Activated T-helper 1 cell treated with anti-CD3 and anti-CD28 coated beads, Interleukin-12 subunit alpha, Interleukin-12 subunit beta, Interleukin-2, Interleukin-4 antibody, amounts not matched to agents 30 ng/mL and 10 ng/mL and 1 ng/mL, durations not matched to agents 14 hours and 24 hours and 36 hours (primary cell): ENCODE results near the gene ZNF239. TPM values are rescaled to one million over a fixed set of nuclear protein-coding genes. Genes with fewer than 3 reads are reported as not detected.
"Not testable (repeated sequence)": the region's sequence is repeated elsewhere in the genome, so short reads cannot be mapped to it uniquely, and the experiment has no call there.

Experiments
- DNase-seq: peaks from one replicate; pipeline ENCODE4 v3.0.0; 2021; ENCODE audit warnings: low spot score
- H3K27ac Mint-ChIP-seq: one replicate; pipeline ENCODE4 v1.8.0; 2021; ENCODE audit warnings: mild to moderate bottlenecking, mixed read lengths
- H3K27me3 Mint-ChIP-seq: one replicate; pipeline ENCODE4 v1.8.0; 2022; ENCODE audit warnings: mild to moderate bottlenecking, moderate library complexity, mixed read lengths; ENCODE audit not compliant: insufficient read depth
- H3K36me3 Mint-ChIP-seq: one replicate; pipeline ENCODE4 v1.8.0; 2021; ENCODE audit warnings: low read depth, mixed read lengths
- H3K4me1 Mint-ChIP-seq: one replicate; pipeline ENCODE4 v1.8.0; 2021; ENCODE audit warnings: low read depth, mixed read lengths
- H3K4me3 Mint-ChIP-seq: one replicate; pipeline ENCODE4 v1.8.0; 2021; ENCODE audit warnings: mild to moderate bottlenecking, moderate library complexity, mixed read lengths
- H3K9me3 Mint-ChIP-seq: one replicate; pipeline ENCODE4 v1.8.0; 2021; ENCODE audit warnings: mixed read lengths
- intact Hi-C: fragments of 100-400 bp; cut with micrococcal nuclease; formaldehyde crosslinking; loops from one replicate; pipeline ENCODE4 v1.15.1; 2024
- total RNA-seq: library from RNA; stranded (reverse); gene quantifications from 2 replicates; pipeline ENCODE4 v1.2.3, GENCODE V29; 2022

The ZNF239 gene
- total RNA-seq, 1 donor from 2014 or later, result 1.7 TPM

DNA sequence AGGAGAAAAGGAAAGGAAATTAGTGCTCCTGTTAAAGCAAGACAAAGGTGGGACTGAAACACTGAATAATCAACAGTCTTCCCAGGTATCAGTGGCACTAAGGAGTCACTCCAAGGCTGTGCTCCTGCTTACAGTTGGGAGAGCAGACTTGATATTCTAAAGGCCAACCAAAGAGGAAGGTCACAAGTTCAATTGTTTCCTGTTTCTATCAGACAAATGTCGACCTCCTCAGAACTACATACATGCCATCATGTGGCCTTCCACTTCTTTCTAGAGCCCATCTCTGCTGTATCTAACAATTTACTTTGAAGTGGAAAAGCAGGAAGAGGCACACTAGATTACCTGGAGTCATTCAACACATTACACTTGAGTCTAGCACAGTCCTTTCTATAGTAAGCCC lies 3.4 kb downstream of the ZNF239 start:
- intact Hi-C loops, result loop anchor here (5.0 kb wide), 1 partner anchor 36 kb away; the partner anchor contains the start of gene ZNF485

DNA sequence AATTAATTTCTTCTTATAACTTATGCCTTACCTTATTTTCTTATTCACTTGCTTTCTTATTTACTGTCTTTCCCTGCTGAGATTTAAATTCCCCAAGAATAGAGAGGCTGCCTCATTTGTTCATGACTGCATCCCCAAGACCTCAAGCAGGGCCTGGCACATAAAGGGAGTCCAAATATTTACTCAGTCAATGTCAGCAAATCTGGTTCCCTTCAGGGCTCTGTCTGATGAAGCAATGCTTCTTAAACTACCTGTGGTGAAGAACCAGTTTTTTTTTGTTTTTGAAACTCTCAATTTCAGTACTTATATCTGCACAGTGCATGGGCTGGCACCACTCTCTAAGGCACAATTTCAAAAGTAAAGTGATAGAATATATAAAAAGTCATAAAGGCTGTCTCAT lies 4.7 kb downstream of the ZNF239 start:
- H3K36me3 Mint-ChIP-seq, result peaks cover 9% of the 10 kb centered on the region
- intact Hi-C loops, result loop anchor here (5.0 kb wide), 1 partner anchor 38 kb away; the partner anchor contains the start of gene ZNF485
- peaks cover 8% of the 10 kb centered on the region for H3K9me3 Mint-ChIP-seq
- no peak for DNase-seq
- H3K4me3 Mint-ChIP-seq, result no peak overlapping the region
- H3K4me1 Mint-ChIP-seq, result peaks cover 3% of the 10 kb centered on the region
- no peak overlapping the region for H3K27ac Mint-ChIP-seq
- no peaks in the 10 kb centered on the region for H3K27me3 Mint-ChIP-seq

More for the DNA sequence above, 3.4 kb downstream of the ZNF239 start:
- peaks cover 16% of the 10 kb centered on the region for H3K4me1 Mint-ChIP-seq
- H3K36me3 Mint-ChIP-seq, result peaks cover 9% of the 10 kb centered on the region
- H3K27me3 Mint-ChIP-seq, result no peaks in the 10 kb centered on the region
- H3K4me3 Mint-ChIP-seq, result no peak overlapping the region
- no peak overlapping the region for H3K27ac Mint-ChIP-seq
- no peak for DNase-seq
- peaks cover 21% of the 10 kb centered on the region for H3K9me3 Mint-ChIP-seq

DNA sequence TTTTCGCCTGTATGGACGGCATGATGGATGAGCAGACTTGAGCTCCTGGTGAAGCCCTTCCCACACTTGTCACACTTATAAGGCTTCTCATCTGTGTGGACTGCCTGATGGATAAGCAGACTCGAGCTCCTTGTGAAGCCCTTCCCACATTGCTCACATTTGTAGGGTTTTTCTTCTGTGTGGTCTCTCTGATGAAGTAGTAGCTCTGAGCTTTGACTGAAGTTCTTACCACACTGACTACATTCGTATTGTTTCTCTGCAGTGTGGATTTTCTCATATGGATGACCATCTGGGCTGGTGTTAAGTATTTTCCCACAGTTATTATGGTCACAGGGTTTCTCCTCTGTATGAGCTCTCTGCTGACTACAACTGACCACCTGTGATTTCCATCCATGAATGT lies 17.2 kb downstream of the ZNF239 start:
- Mint-ChIP-seq H3K27ac (no peak overlapping the region), H3K36me3 (peaks cover 6% of the 10 kb centered on the region), H3K4me1 (no peaks in the 10 kb centered on the region), H3K9me3 (peaks cover 65% of the 10 kb centered on the region), H3K4me3 (no peak overlapping the region), H3K27me3 (no peaks in the 10 kb centered on the region)
- intact Hi-C loops, result no loop called here
- no peak for DNase-seq

DNA sequence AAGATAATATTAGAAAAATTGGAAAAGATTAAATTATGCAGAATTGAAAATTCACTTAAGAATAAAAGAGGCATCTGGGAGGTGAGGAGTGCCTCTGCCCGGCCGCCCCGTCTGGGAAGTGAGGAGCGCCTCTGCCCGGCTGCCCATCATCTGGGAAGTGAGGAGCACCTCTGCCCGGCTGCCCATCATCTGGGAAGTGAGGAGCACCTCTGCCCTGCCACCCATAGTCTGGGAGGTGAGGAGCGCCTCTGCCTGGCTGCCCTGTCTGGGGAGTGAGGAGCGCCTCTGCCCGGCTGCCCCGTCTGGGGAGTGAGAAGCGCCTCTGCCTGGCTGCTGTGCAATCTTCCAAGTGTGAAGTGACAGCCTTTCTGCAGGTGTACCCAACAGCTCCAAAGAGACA lies 30.7 kb downstream of the ZNF239 start:
- H3K36me3 Mint-ChIP-seq, DNase-seq, H3K4me3 Mint-ChIP-seq, intact Hi-C loops, H3K27me3 Mint-ChIP-seq, H3K27ac Mint-ChIP-seq, H3K4me1 Mint-ChIP-seq: not testable (repeated sequence)
- peaks cover 21% of the 10 kb centered on the region for H3K9me3 Mint-ChIP-seq

DNA sequence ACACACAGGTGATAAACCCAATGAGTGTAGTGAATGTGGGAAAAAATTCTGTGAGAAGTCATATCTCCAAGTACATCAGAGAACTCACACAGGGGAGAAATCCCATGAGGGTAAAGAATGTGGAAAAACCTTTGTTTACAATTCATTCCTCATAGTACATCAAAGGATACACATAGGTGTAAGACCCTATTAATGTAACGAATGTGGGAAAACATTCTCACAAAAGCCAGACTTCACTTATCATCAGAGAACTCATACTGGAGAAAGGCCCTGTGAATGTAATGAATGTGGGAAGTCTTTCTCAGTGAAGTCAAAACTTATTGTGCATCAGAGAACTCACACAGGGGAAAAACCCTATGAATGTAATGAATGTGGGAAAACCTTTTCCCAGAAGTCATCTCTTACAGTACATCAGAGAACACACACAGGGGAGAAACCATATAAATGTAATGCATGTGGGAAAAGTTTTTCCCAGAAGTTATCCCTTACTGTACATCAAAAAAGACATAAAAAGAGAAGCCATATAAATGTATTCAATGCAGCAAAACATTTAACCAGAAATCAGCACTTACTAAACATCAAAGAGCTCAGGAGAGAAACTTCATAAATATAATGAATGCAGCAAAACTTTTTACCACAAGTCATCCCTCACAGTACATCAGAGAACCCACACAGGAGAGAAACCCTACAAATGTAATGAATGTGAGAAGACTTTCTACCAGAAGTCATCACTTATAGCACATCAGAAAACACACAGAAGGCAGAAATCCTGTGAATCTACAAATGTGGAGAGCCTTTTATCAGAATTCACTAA lies 49.8 kb downstream of the ZNF239 start:
- Mint-ChIP-seq H3K36me3 (peaks cover 1% of the 10 kb centered on the region), H3K27me3 (no peaks in the 10 kb centered on the region), H3K9me3 (peaks cover 78% of the 10 kb centered on the region), H3K4me3 (no peak overlapping the region), H3K4me1 (no peaks in the 10 kb centered on the region), H3K27ac (no peak overlapping the region)
- intact Hi-C loops, result no loop called here
- no peak for DNase-seq

Other genes starting within 250 kb of the ZNF239 start
- 0.44 TPM in 1 of 2 replicates, not detected in the other for gene FXYD4, start 203.0 kb downstream of the ZNF239 start, total RNA-seq
- gene HNRNPF, start 165.4 kb downstream of the ZNF239 start, total RNA-seq, result 499 and 501 TPM in 2 replicates
- 1.8 and 2.0 TPM in 2 replicates for gene ZNF487, start 137.5 kb downstream of the ZNF239 start, total RNA-seq
- gene ZNF485, start 31.8 kb upstream of the ZNF239 start, total RNA-seq, result 5.7 and 6.6 TPM in 2 replicates
- gene ZNF32, start 74.3 kb upstream of the ZNF239 start, total RNA-seq, result 13.2 and 13.7 TPM in 2 replicates